EH (cell line): ENCODE data around the gene LIPE.
A peak's percentile ranks its signal among the peaks of the same experiment; 100 is the strongest.

Experiments
- DNase-seq: peaks from one replicate; pipeline ENCODE4 v3.0.0-alpha.2; 2015; ENCODE audit warnings: low read depth

LIPE gene

DNA sequence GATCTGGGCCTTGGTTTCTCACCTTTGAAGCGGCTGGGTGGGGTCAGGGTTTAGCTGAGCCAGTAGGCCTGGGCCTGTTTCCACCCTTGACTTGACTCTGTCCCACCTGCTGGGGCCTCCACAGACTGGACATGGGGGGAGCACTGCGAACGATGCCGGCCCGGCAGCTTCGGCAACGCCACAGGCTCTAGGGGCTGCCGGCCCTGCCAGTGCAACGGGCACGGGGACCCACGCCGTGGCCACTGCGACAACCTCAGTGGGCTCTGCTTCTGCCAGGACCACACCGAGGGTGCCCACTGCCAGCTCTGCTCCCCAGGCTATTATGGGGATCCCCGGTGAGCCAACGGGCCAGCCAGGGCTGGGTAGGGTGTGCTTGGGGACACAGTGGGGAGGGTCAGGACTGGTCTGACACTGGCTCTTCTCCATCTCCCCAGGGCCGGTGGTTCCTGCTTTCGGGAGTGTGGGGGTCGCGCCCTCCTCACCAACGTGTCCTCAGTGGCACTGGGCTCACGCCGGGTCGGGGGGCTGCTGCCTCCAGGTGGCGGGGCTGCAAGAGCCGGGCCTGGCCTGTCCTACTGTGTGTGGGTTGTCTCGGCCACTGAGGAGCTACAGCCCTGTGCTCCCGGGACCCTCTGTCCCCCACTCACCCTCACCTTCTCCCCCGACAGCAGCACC is 73.7 kb downstream of the LIPE start:
- no peak for DNase-seq

DNA sequence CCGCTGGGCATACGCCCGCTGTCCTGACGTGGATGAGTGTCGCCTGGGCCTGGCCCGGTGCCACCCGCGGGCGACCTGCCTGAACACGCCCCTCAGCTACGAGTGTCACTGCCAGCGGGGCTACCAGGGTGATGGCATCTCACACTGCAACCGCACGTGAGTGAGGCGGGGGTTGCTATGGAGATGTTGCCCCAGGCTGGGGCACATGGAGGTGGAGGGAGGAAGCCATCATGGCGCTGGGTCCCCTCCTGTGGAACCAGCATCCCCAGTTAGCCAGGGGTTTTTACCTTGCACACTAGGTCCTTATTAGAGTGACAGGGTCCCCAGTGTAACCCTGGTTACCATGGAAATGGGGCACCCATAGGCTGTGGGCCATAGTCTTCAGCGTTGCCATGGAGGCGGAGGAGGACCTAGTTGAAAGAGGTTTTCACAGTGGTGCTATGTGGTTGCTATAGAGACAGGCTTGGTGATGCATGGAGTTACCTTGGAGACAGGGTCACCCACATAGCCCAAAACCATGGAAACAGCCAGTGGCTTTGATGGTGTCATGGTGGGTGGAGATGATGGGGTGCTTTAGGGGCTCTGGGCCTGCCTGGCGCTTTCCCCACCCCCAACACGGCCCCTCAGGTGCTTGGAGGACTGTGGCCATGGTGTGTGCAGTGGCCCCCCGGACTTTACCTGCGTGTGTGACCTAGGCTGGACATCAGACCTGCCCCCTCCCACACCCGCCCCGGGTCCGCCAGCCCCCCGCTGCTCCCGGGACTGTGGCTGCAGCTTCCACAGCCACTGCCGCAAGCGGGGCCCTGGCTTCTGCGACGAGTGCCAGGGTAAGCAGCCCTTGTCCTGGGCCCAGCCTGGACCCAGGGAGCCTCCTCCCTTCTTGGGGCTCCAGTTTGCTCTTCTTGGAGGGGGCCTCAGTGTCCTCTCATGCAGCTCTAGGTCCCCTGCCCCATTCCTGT is 74.6 kb downstream of the LIPE start:
- DNase-seq: peak; percentile 21
